DMS153 treated with DMSO at 0.1 percent for 48 hours (cell line): ENCODE results near the gene ANP32A.
"Not testable (repeated sequence)": the region's sequence is repeated elsewhere in the genome, so short reads cannot be mapped to it uniquely, and the experiment has no call there.

Experiments
- DNase-seq: peaks from one replicate; lab custom pipeline; 2025; ENCODE audit not compliant: unreplicated experiment; lab: John Stamatoyannopoulos, UW

Gene ANP32A

DNA sequence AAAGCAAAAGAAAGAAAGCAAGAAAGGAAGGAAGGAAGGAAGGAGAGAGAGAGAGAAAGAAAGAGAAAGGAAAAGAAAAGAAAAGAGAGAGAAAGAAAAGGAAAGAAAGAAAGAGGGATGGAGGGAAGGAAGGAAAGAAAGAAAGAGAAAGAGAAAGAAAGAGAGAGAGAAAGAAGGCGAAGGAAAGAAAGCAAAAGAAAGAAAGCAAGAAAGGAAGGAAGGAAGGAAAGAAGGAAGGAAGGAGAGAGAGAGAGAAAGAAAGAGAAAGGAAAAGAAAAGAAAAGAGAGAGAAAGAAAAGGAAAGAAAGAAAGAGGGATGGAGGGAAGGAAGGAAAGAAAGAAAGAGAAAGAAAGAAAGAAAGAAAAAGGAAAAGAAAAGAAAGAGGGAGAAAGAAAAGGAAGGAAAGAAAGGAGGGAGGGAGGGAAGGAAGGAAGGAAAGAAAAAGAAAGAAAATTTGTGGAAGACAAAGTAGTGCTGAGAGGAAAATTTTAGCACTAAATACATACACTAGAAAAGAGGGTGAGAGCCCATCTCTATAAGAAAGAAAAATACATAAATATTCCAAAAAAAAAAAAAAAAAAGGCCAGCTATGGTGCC lies 60.6 kb downstream of the ANP32A start:
- not testable (repeated sequence) for DNase-seq

DNA sequence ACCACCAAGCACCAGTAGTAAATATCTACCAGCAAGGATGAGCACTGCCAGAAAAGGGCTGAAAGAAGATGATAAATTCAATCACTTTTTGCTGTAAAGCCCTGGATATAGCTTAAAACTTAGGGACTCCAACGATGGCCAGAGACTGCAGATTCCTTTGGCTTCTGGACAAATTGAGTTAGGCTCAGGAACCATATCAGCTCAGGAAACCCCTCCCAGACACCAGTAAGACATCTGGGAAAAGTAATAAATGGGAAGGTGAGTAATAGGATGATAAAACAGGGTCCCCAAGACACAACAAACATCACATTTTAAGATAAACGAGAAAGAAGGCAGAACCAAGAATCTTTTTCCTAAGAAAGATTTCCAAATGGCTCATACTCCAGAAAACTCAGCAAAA lies 65.0 kb downstream of the ANP32A start:
- DNase-seq: no peak

DNA sequence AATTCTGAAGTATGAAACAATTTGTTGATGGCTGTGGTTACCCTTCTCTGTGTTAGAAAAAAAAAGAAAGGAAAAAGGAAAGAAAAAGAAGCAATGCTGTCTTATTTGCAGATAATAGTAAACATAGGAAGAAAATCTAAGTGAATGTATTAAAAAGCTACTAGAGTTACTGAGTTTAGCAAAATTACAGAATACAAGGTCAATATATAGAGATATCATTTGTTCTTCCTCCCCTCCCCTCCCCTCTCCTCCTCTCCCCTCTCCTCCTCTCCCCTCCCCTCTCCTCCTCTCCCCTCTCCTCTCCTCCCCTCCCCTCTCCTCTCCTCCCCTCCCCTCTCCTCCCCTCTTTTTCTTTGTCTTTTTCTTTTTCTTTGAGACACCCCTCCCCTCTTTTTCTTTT lies 69.1 kb downstream of the ANP32A start:
- DNase-seq: no peak

DNA sequence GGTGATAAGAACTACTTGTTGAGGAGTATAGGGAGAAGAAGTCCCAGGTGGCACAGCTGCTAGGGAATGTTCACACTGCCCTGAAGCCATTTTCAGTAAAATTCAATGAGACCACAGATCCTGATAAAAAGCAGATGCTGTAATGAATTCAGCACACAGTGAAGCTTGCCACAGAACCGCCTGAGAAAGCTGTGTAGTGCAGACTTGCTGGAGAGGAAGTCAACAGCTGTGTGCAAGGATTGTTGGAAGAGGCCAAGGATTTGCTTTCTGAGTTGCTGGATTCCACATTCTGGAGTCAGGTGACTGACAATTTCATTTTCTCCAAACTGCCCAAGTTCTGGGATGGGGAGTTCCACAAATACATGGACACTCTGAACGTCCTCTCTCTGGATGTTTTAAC lies 70.9 kb downstream of the ANP32A start:
- no peak for DNase-seq

DNA sequence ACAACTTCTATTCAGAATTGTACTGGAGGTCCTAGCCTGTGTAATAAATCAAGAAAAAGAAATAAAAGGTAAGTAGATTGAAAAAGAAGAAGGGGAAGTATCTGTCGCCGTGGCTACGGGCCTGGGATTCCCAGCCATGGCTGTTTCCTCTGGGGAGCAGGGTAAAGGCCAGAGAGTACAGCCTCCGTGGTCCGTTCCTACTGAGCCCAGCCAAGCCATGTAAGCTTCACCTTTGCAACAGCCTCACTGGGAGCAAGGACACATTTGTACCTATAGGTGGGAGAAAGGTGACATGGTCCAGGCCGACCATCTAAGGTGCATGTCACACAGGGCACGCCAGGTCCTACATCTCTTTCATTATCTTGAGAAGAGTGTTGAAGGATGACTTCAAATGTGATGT lies 71.3 kb downstream of the ANP32A start:
- no peak for DNase-seq

DNA sequence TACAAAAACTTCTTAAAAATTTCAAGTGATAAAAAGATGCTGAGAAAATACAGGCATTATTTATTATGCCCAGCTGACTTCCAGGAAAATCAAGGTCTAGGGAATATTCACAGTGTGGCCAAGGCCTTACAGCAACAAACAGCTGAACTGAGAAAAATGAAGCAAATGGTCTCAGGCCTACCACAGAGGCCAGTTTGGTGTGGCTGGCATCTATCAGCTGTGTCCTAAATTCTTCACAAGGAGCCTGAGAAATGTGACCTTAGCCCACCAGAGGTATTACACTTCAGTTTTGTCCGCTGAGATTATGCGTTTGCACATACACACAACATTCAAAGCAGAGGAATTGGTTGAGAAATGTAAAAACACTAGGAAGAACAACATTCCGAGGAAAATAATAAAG lies 77.4 kb downstream of the ANP32A start:
- DNase-seq: no peak

DNA sequence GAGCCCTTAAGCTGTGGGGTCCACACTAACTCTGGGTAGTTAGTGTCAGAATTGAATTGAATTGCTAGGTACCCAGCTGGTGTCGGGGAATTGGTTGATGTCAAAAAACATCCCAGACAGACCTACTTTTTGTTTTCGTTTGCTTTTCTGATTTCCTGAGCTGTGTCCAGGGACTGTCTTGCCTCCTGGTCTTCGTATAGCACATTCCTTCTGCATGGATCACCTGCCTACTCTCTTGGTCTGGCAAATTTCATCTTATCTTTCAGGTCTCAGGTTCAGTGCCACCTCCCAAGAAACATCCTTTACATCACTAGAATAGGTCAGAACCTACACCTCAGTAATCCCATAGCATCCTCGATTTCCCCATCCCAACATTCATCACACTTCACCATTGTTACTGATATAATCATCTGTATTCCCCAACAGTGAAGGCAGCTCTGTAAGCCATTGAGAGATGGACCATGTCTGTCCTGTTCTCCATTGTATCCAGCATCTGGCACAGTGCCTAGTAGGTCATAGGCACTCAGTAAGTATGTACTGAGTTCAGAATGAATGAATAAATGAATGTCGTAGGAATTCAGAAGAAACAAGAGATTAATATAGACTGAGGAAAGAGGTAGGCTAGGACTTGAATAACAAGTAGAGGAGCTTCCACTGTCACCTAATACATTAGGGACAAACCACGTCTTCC lies 81.2 kb downstream of the ANP32A start:
- no peak for DNase-seq

DNA sequence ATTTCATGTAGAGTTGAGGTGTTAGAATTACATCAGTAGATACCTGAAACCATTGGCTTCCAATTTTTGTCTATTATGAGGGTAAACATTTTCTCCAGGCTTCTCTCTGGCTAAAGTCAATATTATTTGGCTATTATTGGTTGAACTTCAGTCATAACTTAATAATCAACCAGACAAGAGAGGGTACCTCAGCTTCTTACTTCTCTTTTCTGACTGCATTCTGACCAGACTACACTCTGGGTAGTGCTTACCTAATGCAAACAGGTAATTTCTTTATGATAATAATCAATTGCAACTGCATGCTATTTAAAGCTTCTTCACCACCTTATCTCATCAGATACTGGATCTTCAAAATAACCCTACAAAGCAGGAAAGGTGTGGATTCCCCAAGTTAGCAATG lies 85.1 kb downstream of the ANP32A start:
- no peak for DNase-seq

DNA sequence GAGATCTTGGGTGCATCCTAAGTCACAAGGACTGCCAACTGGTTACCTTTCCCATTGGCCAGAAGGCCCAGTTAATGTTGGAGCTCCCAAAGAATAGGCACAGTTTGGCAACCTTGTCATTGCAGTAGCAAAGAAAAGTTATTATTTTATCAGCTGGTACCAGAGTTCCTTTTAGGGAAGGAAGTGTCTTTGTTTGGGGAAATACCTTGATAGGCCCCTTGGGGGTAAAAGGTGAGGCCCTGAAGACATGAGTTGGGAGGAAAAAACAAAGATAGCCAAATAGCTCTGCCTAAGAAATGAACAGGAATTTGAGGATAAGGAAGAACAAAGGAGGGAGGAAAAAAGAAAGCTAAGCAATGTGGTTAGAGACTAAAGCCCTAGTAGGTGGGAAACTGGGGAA lies 85.8 kb downstream of the ANP32A start:
- DNase-seq: no peak

DNA sequence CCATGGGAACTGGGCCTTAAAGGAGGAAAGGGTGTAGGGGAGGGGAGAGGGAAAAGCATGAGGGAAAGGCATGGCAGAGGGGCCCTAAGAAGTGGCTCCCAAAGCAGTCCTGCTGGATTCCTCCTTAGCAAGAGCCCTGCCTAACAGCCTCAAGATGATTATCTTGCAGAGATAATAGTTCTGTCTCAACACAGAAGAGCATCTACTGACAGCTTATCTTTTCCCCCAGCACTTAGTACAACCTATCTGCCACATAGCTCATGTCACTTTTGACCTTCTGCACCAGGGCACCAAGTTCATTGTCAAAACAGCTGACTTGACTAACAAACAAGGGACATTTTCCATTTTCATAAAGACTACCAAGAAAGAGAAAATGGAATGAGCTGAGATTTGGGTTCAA lies 86.3 kb downstream of the ANP32A start:
- DNase-seq: no peak

DNA sequence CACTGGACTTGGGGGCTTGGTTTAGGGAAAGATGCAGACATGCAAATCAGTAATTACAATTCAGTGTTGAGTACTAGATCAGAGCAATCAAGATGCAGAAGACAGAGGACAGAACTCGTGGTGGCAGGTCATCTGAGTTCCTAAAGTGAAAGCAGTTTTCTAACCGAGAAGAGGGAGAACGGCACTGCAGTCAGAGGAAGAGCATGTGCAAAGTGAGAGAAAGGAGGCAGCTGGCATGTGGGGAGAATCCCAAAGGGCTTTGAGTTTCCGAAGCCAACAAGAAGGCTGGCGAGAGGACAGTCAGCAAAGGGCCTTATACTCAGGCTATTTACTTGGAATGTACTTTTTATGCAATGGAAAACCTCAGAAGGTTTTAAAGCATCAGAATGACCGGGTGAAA lies 87.0 kb downstream of the ANP32A start:
- DNase-seq: no peak

DNA sequence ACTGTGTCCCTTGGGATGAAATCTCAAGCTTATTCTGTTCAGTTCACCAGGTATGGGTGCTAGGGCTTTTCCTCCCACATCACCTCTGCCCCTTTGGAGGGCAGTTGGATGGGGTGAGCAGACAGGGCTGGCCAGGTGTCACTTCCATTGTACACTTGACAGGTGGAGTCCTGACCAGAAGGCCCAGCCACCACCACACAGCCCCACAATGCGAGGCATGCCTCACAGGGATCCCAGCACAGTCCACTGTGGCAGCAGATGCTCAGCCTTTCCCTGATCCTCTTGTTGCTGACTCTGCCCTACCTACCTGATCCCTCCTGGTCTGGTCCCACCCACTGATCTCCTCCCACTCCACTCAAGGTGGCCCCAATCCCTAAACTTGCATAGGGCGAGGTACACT lies 88.2 kb downstream of the ANP32A start:
- no peak for DNase-seq

DNA sequence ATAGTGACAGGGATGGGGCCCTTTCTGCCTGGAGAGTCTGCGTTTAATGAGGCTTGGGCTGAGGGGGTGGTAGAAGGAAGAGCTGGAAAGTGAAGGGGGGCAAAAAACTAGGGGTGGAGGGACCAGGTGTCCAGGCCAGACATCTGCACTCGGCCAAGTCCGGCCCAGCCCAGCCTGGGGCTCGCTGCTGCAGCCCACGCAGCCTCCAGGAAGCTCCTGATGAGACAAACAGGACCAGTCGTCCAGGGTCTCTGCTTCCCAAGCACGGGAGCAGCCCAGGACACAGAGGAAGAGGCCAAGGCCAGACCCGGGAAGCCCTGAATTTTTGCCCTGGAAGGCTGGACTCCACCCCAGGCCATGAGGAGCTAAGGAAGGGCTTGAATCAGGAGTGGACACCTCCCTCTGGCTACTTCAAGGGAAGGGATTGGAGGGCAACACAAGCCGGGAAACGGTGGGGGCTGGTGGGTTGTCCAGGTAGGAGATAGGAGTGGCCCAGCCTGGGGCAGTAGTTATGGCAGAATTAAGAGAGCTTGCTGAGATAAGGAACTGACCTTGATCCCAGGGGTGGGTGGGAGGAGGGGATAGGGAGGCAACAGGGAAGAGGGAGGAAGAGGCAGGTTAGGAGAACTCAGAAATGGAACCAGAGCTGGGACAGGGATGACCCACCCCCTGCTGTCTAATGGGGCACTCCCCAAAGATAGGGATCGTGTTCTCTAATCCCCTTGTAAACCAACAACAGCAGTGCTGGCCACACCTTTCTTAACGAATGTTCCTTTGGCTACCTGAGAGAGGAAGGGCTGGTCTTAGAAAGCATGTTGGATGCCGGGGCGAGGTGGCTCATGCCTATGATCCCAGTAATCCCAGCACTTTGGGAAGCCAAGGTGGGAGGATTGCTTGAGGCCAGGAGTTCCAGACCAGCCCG lies 89.5 kb downstream of the ANP32A start:
- no peak for DNase-seq

DNA sequence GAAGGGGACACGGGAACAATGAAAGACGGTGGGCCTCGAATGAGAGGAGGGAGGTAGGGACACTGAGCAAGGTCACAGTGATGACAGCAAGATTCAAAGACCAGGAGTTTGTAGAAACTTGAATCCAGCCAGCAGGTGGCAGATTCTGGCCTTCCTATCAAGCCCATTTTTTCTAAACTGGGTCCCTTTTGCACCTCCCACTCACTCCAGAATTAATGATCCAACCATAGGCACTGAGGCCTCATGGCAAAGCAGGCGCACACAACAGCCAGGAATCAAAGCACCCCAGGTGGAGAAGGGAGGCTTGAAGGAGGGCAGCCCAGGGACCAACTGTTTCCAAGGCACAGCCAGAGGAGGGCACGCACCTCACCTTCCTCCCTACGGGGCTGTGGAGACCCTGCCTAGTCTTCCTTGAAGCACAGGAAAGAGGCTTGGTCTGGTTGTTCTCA lies 90.2 kb downstream of the ANP32A start:
- DNase-seq: no peak

DNA sequence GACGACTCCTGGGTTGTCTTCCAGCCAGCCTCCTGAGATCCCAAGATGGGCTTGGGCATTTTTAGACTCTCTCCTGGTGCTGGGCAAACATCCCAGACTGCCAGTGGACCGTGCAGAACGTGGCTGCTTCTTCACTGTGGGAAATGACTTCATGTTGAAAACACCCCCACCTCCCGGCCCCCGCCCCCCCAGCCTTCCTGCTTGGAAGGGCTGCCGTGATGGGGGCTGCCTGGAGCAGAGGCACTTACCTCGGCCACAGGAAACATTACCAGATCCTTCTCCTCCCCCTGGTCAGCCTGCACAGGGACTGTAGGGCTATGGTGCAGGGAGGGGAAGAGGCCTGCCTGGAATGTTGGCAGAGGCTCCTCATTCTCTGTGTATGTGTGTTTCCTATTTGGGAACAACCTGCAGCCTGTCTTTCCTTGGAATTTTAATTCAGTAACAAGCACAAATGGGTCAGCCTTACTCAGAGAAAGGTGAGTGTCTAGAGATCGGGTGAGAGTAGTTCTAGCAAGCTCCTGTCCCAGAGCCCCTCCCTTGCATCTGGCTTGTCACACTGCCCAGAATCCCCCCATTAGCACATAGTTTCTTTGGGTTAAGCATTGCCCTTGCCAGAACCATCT lies 90.8 kb downstream of the ANP32A start:
- no peak for DNase-seq
